Activated CD8-positive, alpha-beta memory T cell treated with anti-CD3 and anti-CD28 coated beads for 1 hour (primary cell): ENCODE results near the gene PRKAG2.
"Not testable (repeated sequence)": the region's sequence is repeated elsewhere in the genome, so short reads cannot be mapped to it uniquely, and the experiment has no call there.

ENCODE experiments used
- DNase-seq, 2 donors: peaks; one replicate each; pipeline ENCODE4 v3.0.0-alpha.2; 2020; ENCODE audit warnings: low read depth in 1 of 2; ENCODE audit errors: extremely low read depth in 1 of 2

The PRKAG2 gene

DNA sequence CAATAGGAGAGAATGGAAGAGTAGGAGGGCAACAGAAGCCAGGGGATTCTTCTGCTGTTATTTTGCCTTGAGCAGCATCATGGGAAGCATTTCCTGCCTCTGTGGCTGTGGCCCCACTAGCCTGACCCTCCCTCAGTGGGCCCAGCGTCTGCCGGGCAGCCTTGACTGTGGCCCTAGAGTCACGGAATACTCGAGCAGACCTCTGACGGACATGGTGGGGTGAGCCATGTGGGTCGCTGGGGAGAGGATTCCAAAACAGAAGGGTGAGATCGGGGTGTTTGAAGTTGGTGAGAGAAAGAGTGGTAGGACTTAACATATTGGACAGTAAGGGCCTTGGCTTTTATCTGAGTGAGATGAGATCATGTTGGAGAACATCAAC is 8.3 kb upstream of the PRKAG2 start:
- no peak for DNase-seq

DNA sequence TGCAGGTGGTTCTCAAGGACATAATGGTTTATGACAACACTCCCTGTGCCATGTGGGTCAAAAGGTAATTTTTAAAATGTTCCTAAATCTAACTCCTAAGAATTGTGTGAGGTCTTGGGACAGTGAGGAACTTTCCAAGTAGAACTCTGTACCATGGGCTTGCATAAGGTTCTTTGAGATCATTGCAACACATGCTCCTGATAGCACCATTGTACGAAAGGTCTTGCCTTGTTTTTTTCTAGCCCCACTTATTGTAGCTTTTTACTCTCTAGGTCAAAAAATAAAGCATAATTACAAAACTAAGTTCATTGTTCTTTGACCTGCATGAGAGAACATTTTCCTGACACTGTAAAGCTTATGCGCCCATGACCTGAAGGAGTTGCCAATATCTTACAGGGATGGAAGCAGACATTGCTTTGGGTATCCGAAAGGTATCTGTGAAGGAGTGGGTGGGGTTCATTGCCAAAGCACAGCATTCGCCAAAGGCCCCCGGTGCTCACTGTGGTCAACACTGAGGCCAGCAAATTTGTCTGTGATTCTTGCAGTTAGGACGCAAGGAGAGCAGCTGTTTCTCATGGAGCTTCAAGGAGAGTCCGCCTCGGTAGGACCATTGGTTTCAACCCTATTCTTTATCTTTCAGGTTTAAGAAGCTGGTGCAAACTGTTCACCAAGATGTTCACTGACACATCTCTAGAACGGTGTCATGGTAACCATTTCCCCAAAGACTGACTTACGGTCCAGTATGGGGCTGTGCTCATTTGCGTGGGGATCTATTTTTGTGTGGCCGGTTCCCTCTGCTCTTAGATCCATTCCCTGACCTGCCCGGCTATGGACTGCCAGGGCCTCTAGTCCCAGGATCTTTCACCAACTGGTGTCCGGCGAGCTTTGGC is 7.6 kb upstream of the PRKAG2 start:
- no peak for DNase-seq

GRCh38 chr7:151883857-151884256 is 6.9 kb upstream of the PRKAG2 start:
- no peak for DNase-seq

DNA sequence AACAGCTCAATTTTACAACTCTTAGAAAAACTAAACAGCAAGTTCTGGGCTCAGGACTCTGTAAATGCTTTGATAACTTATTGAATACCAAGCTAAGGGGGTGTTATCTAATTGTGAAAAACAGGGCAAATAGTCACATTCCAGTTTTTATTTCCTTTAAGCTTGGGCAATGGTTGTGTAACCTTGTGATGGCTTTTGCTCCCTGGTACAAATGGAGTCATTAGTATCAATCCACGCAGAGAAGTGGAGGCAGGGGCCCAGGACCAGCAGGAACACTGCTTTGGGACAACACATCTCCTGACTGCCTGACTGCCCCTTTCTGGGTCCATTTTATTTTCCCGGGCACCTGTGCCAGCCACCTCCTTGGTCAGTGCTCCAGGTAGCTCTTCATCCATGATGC is 5.8 kb upstream of the PRKAG2 start:
- DNase-seq, result no peak

GRCh38 chr7:151880688-151881087 is 3.8 kb upstream of the PRKAG2 start:
- DNase-seq, result no peak

DNA sequence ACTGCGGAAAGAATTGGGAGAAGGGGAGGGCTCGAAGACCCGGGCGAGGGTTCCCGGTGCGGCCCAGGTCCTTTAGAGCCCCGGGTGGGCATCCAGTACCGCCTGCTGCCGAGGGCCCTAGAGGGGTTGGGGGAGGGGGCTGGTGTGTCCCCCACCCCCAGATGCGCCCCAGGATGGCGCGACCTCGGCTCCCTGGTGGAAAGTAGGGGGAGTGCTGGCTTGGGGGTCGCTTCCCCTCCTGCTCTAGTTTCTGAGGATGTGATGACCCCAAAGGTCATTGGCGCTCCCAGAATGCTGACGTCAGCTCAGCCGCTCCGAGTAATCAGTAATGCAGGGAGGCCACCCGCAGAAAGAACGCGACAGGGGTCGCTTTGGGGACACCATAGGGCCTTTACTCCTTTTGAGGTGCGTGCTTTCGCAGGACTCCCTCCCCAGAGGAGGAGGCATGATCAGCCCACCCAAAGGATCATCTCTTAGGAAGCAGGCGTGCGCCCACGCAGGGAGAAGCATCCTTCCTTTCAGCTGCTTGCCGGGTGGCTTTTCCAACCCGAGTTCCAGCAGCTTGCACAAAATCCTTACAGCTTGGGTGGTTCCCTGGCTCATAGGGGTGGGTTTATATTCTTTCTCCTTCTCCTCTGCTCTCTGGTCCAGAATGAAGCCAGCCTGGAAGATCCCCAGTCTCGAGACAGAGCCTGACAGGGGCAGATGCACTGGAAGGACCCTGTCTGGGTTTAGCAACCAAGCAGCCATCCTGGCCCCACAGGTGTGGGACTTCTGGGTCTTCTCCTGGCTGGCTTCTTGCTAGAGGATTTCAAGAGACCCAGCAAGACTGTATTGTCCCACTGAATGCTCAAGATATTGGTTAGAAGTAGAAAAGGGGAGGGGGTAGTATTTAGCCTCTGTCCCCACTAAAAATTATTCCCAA is 1.3 kb upstream of the PRKAG2 start:
- DNase-seq, result no peak

- DNase-seq, result peak; percentile 35 to 52
These were observed 695 bp downstream of the PRKAG2 start for GRCh38 chr7:151875942-151876898.

- DNase-seq, result not testable (repeated sequence)
These were observed 2.4 kb downstream of the PRKAG2 start for GRCh38 chr7:151874479-151874878.

GRCh38 chr7:151873402-151873965 is 3.4 kb downstream of the PRKAG2 start:
- no peak for DNase-seq

DNA sequence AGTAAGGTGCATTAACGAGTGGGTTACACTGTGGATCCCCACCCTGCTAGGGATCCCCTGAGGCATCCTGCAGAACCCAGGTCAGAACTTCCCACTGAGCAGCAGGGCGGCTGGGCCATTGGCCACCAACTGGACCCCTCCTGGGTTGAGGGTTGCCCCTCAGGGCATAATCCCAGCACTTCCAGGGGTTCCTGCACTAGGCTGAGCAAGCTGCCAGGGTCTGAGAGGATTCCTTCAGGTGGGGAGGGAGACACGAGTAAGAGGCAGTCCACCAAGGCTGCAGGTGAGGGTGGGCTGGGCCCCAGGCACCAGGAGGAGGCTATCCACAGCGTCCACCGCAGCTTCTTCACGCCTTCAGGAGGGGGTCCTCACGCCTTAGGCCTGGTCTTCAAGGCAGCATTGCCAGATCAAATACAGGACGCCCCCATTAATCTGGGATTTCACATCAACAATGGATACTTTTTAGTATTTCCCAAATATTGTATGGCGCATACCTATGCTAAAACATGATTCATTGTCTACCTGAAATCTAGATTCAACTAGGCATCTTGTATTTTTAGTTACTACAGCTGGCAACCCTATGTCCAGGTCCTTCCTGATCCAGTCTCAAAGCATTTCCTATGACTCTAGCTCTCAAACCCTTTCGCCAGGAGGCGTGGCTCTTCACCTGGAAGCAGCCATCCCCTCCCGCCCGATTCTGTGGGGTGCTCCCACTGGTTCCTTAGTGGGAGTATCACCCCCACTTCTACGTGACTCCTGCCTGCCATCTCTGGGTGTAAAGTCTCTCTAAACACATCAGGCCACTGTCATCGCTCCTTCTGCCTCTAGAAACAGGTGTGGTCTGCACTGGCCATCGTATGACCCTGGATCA is 4.1 kb downstream of the PRKAG2 start:
- DNase-seq, result no peak

DNA sequence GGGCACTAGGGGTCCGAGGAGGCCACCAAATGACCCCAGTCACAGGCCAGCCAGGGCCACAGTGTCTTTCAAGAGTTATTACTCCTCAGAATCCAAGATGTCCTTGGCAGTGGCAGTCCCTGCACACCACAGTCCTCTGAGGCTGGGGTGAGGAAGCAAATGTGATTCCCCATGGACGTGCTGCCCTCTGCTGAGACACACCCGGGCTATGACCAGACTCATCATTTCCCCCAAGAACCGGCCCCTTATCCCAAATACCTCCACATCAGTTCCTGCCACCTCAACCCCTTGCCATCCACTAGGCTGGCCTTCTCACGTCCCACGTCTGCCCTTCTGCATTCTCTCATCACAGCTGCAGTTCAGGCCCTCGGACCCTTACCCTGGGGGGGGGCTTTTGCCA is 5.0 kb downstream of the PRKAG2 start:
- no peak for DNase-seq

- no peak for DNase-seq
These were observed 5.7 kb downstream of the PRKAG2 start for GRCh38 chr7:151871189-151871735.

- DNase-seq, result no peak
These were observed 6.7 kb downstream of the PRKAG2 start for GRCh38 chr7:151869968-151870918.

- no peak for DNase-seq
These were observed 7.5 kb downstream of the PRKAG2 start for GRCh38 chr7:151869455-151869854.

DNA sequence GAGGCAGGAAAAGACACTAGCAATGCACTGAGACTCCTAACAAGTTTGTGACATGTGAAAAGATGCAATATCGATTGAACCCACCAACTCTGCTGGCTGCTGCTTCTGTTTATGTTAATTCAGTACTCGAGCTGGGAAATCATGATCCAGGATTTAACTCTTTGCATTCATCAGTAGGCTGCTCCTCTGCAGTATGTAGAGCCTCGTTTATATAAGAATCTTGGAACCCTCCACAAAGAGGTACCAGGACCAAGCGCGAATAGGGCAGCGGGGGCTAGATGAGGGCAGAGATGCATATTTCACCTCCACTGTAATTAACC is 7.8 kb downstream of the PRKAG2 start:
- no peak for DNase-seq

DNA sequence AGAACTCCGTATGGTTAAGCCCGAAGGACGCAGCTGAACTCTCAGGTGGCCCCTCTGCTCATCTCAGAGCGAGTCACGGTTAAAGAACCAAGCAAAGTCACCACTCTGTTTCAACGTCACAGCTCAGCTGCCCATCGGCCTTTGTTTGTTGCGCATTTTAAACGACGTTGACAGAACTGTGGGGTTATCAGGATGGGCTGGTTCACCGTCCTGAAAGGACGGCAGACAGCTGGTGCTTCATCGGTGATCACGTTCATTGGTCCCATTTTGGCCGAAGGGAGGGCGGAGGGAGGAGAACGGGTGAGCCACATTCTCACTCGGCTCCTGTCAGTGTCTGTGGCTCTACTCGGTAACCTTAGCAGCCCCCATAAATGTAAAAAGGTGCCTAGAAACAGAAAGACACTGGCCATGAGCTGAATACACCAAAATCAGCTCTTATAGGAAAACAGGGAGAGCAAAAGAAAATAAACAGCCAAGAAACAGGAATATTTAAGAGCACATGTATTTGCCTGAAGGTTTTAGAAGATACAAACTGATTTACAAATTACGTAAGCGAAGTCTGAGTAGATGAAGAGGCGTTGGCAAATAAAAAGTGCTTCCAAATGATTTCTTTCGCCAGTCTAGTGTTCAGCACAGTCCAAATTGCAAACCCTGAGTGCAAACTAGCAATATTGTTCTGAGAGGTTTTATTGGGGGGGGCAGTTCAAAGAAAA is 8.4 kb downstream of the PRKAG2 start:
- DNase-seq, result no peak

- DNase-seq, result no peak
These were observed 9.0 kb downstream of the PRKAG2 start for GRCh38 chr7:151867912-151868311.
